Lower leg skin (tissue), 4 donors: ENCODE results near the gene FAM83G. TPM values are rescaled to one million over a fixed set of nuclear protein-coding genes. Genes with fewer than 3 reads are reported as not detected.
"Not testable (repeated sequence)": the region's sequence is repeated elsewhere in the genome, so short reads cannot be mapped to it uniquely, and the experiment has no call there.

Source experiments
- DNase-seq, 2 donors: peaks; one replicate each; pipeline ENCODE4 v3.0.0-alpha.2; 2019; ENCODE audit warnings: low spot score in 2 of 2
- H3K4me3 ChIP-seq: fragments of 200-600 bp; sonication (generic); 2 replicates; pipeline ENCODE4 v1.5.1; 2017; ENCODE audit warnings: mild to moderate bottlenecking, low read depth; ENCODE audit not compliant: poor library complexity, severe bottlenecking
- CTCF ChIP-seq, 3 donors: fragments of 450-650 bp; IDR thresholded peaks; one replicate each; pipeline ENCODE4 v1.5.1; 2016; ENCODE audit warnings: antibody characterized with exemption in 3 of 3, mild to moderate bottlenecking in 3 of 3, moderate library complexity in 2 of 3
- POLR2A ChIP-seq, 2 donors: fragments of 450-650 bp; IDR thresholded peaks; one replicate each; pipeline ENCODE4 v1.6.1; 2016 to 2017; ENCODE audit warnings: antibody characterized with exemption in 2 of 2, mild to moderate bottlenecking in 1 of 2, moderate library complexity in 1 of 2
- WGBS, 2 donors: methylation state at CpG; one replicate each; pipeline ENCODE4 v1.1.5; 2018; 5-methylcytosine and 5-hydroxymethylcytosine counted together
- intact Hi-C: fragments of 100-400 bp; cut with DNase I; formaldehyde crosslinking; loops from one replicate; pipeline ENCODE4 v1.15.0; 2023; ENCODE audit warnings: low total_unique reads
- total RNA-seq, 4 donors: library from RNA; depleted of rRNA; stranded (reverse); fragments of >200 nt; gene quantifications; one replicate each; pipeline ENCODE4 v1.1.0, GENCODE V29; 2016

FAM83G gene
- total RNA-seq, 4 donors from 2014 or later: 131 to 298 (median 190) TPM

GRCh38 chr17:18933102-18934058 is 71.2 kb downstream of the FAM83G start:
- no peak for DNase-seq
- no peak overlapping the region for H3K4me3 ChIP-seq
- TF ChIP-seq POLR2A (IDR thresholded peaks at IDR 0.05) (no peak), CTCF (IDR thresholded peaks at IDR 0.05) (no peak)
- intact Hi-C loops: no loop called here
- WGBS, 2 donors: 64 to 66% methylated on average over 14 of the region's 14 CpGs

GRCh38 chr17:18932360-18933055 is 72.1 kb downstream of the FAM83G start:
- intact Hi-C loops: no loop called here
- WGBS, 2 donors: 63 to 74% methylated on average over 5 of the region's 5 CpGs
- DNase-seq: no peak
- no peak overlapping the region for H3K4me3 ChIP-seq
- TF ChIP-seq CTCF (IDR thresholded peaks at IDR 0.05) (no peak), POLR2A (IDR thresholded peaks at IDR 0.05) (no peak)

- no peak overlapping the region for H3K4me3 ChIP-seq
- intact Hi-C loops: no loop called here
- TF ChIP-seq POLR2A (IDR thresholded peaks at IDR 0.05) (no peak), CTCF (IDR thresholded peaks at IDR 0.05) (no peak)
- WGBS, 2 donors: 90 to 95% methylated on average over 9 of the region's 9 CpGs
- no peak for DNase-seq
Measured at GRCh38 chr17:18928628-18929125, 75.9 kb downstream of the FAM83G start.

- TF ChIP-seq POLR2A (IDR thresholded peaks at IDR 0.05) (no peak), CTCF (IDR thresholded peaks at IDR 0.05) (no peak)
- no peak for DNase-seq
- intact Hi-C loops: no loop called here
- 92 to 97% methylated on average over 1 of the region's 1 CpG for WGBS, 2 donors
- H3K4me3 ChIP-seq: no peak overlapping the region
Measured at GRCh38 chr17:18925187-18925586, 79.4 kb downstream of the FAM83G start.

GRCh38 chr17:18922596-18922995 is 82.0 kb downstream of the FAM83G start:
- 96 to 97% methylated on average over 7 of the region's 7 CpGs for WGBS, 2 donors
- intact Hi-C loops, DNase-seq, H3K4me3 ChIP-seq: not testable (repeated sequence)

- no peak for DNase-seq
- TF ChIP-seq CTCF (IDR thresholded peaks at IDR 0.05) (no peak), POLR2A (IDR thresholded peaks at IDR 0.05) (no peak)
- intact Hi-C loops: no loop called here
- no peak overlapping the region for H3K4me3 ChIP-seq
- 70 to 76% methylated on average over 4 of the region's 4 CpGs for WGBS, 2 donors
Measured at GRCh38 chr17:18921912-18922451, 82.6 kb downstream of the FAM83G start.
